Mesenchymal stem cell (in vitro differentiated cells and primary cell): ENCODE measurements around the gene USE1.

Source experiments
- DNase-seq: peaks from one replicate; pipeline ENCODE4 v3.0.0-alpha.2; 2013
- H2AFZ ChIP-seq: one replicate; pipeline ENCODE4 v1.6.1; 2013; ENCODE audit warnings: low read depth, mild to moderate bottlenecking, control low read depth, inconsistent platforms, low read length, moderate library complexity
- H2AK5ac ChIP-seq: 2 replicates; pipeline ENCODE4 v1.6.1; 2013; ENCODE audit warnings: low read length, moderate library complexity, mild to moderate bottlenecking, inconsistent platforms; ENCODE audit not compliant: severe bottlenecking
- H2BK120ac ChIP-seq: one replicate; pipeline ENCODE4 v1.6.1; 2013; ENCODE audit warnings: low read depth, mild to moderate bottlenecking, inconsistent platforms, low read length, moderate library complexity
- H2BK12ac ChIP-seq, 2 experiments: one replicate each; pipeline ENCODE4 v1.6.1; 2013; ENCODE audit warnings: inconsistent platforms in 2 of 2, low read length in 2 of 2, mild to moderate bottlenecking in 2 of 2, moderate library complexity in 2 of 2, control low read depth in 1 of 2
- H2BK15ac ChIP-seq: one replicate; pipeline ENCODE4 v1.6.1; 2013; ENCODE audit warnings: mild to moderate bottlenecking, low read depth, inconsistent platforms; ENCODE audit not compliant: poor library complexity, severe bottlenecking
- H2BK5ac ChIP-seq: 2 replicates; pipeline ENCODE4 v1.6.1; 2013; ENCODE audit warnings: low read depth, mild to moderate bottlenecking, low read length, control low read depth, inconsistent platforms; ENCODE audit not compliant: poor library complexity, severe bottlenecking
- H3K14ac ChIP-seq, 2 experiments: one replicate each; pipeline ENCODE4 v1.6.1; 2013; ENCODE audit warnings: inconsistent platforms in 2 of 2, low read length in 2 of 2, control low read depth in 1 of 2, mild to moderate bottlenecking in 1 of 2, moderate library complexity in 1 of 2
- H3K18ac ChIP-seq, 2 experiments: one replicate each; pipeline ENCODE4 v1.6.1; 2013; ENCODE audit warnings: inconsistent platforms in 2 of 2, low read length in 2 of 2, control low read depth in 1 of 2, low read depth in 1 of 2, mild to moderate bottlenecking in 1 of 2
- H3K23ac ChIP-seq, 2 experiments: one replicate each; pipeline ENCODE4 v1.6.1; 2013; ENCODE audit warnings: inconsistent platforms in 2 of 2, low read length in 2 of 2, mild to moderate bottlenecking in 2 of 2, moderate library complexity in 2 of 2, control low read depth in 1 of 2
- H3K27ac ChIP-seq: 2 replicates; pipeline ENCODE4 v1.5.1; 2013; ENCODE audit warnings: mild to moderate bottlenecking, moderate library complexity, low read length, control low read depth, inconsistent platforms; ENCODE audit not compliant: poor library complexity, severe bottlenecking
- H3K27me3 ChIP-seq, 2 experiments: 2 replicates each; pipeline versions ENCODE4 v1.6.1 to v1.7.0; 2013; ENCODE audit warnings: low read length in 2 of 2, mild to moderate bottlenecking in 2 of 2, moderate library complexity in 2 of 2, control low read depth in 1 of 2, inconsistent platforms in 1 of 2; ENCODE audit not compliant: control insufficient read depth in 1 of 2, insufficient read depth in 1 of 2
- H3K36me3 ChIP-seq, 2 experiments: 2 replicates each; pipeline versions ENCODE4 v1.6.1 to v1.7.0; 2013; ENCODE audit warnings: low read length in 2 of 2, control low read depth in 1 of 2, inconsistent platforms in 1 of 2, low read depth in 1 of 2, mild to moderate bottlenecking in 1 of 2; ENCODE audit not compliant: insufficient read depth in 2 of 2, control insufficient read depth in 1 of 2
- H3K4ac ChIP-seq, 2 experiments: one replicate each; pipeline ENCODE4 v1.6.1; 2013; ENCODE audit warnings: inconsistent platforms in 2 of 2, low read length in 2 of 2, mild to moderate bottlenecking in 2 of 2, moderate library complexity in 2 of 2, control low read depth in 1 of 2, low read depth in 1 of 2
- H3K4me1 ChIP-seq: 2 replicates; pipeline ENCODE4 v1.6.1; 2013; ENCODE audit warnings: low read depth, low read length, control low read depth; ENCODE audit not compliant: control insufficient read depth, insufficient read depth
- H3K4me2 ChIP-seq: 2 replicates; pipeline ENCODE4 v1.6.1; 2013; ENCODE audit warnings: low read length, mild to moderate bottlenecking, inconsistent platforms; ENCODE audit not compliant: poor library complexity, severe bottlenecking
- H3K4me3 ChIP-seq, 2 experiments: 2 replicates each; pipeline versions ENCODE4 v1.5.1 to v1.7.0; 2013; ENCODE audit warnings: low read length in 2 of 2, mild to moderate bottlenecking in 2 of 2, control low read depth in 1 of 2, low read depth in 1 of 2; ENCODE audit not compliant: insufficient read depth in 1 of 2
- H3K79me1 ChIP-seq: replicated peaks from 2 replicates; pipeline ENCODE4 v1.6.1; 2013; ENCODE audit warnings: mild to moderate bottlenecking, control low read depth, low read length, inconsistent platforms; ENCODE audit not compliant: poor library complexity, severe bottlenecking
- H3K9ac ChIP-seq: 2 replicates; pipeline ENCODE4 v1.7.0; 2013; ENCODE audit warnings: mild to moderate bottlenecking, low read length, moderate library complexity
- H3K9me3 ChIP-seq: 2 replicates; pipeline ENCODE4 v1.7.0; 2013; ENCODE audit warnings: mild to moderate bottlenecking, low read length; ENCODE audit not compliant: control insufficient read depth
- H4K8ac ChIP-seq: one replicate; pipeline ENCODE4 v1.6.1; 2013; ENCODE audit warnings: inconsistent platforms, mild to moderate bottlenecking, low read length, moderate library complexity
- H4K91ac ChIP-seq: one replicate; pipeline ENCODE4 v1.6.1; 2013; ENCODE audit warnings: mild to moderate bottlenecking, low read length, inconsistent platforms
- WGBS: methylation state at CpG from one replicate; pipeline ENCODE4 v1.1.7; 2013; ENCODE audit warnings: mixed read lengths; 5-methylcytosine and 5-hydroxymethylcytosine counted together

The USE1 gene

DNA sequence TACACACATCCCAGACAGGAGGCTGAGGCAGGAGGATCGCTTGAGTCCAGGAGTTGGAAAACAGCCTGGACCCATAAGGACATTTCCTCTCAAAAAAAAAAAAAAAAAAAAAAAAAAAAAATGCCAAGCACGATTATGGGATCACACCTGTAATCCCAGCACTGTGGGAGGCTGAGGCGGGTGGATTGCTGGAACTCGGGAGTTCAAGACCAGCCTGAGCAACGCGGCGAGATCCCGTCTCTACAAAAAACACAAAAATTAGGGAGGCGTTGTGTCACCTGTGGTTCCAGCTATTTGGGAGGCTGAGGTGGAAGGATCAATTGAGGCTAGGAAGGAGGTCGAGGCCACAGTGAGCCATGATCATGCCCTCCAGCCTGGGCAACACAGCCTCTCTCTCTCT lies 9.9 kb downstream of the USE1 start:
- no peaks in the 10 kb centered on the region for H3K27me3 ChIP-seq
- H3K18ac ChIP-seq, result no peak overlapping the region
- H3K79me1 ChIP-seq, result peaks cover 12% of the 10 kb centered on the region
- H2AK5ac ChIP-seq, result no peak overlapping the region
- H2BK15ac ChIP-seq, result no peak overlapping the region
- no peak overlapping the region for H2AFZ ChIP-seq
- H3K4me3 ChIP-seq, result no peak overlapping the region
- H3K23ac ChIP-seq, result no peak overlapping the region
- peaks cover 14 to 25% of the 10 kb centered on the region in 2 experiments for H3K36me3 ChIP-seq
- H3K9ac ChIP-seq, result no peak overlapping the region
- H3K14ac ChIP-seq, result no peak overlapping the region
- H3K9me3 ChIP-seq, result no peaks in the 10 kb centered on the region
- 93% methylated on average over 6 of the region's 10 CpGs for WGBS
- peaks cover 20% of the 10 kb centered on the region for H3K4me1 ChIP-seq
- H4K91ac ChIP-seq, result no peak overlapping the region
- H3K27ac ChIP-seq, result no peak overlapping the region
- no peak overlapping the region for H4K8ac ChIP-seq
- no peak overlapping the region for H3K4ac ChIP-seq
- no peak overlapping the region for H2BK12ac ChIP-seq
- no peak overlapping the region for H3K4me2 ChIP-seq
- no peak for DNase-seq
- no peak overlapping the region for H2BK120ac ChIP-seq
- no peak overlapping the region for H2BK5ac ChIP-seq

DNA sequence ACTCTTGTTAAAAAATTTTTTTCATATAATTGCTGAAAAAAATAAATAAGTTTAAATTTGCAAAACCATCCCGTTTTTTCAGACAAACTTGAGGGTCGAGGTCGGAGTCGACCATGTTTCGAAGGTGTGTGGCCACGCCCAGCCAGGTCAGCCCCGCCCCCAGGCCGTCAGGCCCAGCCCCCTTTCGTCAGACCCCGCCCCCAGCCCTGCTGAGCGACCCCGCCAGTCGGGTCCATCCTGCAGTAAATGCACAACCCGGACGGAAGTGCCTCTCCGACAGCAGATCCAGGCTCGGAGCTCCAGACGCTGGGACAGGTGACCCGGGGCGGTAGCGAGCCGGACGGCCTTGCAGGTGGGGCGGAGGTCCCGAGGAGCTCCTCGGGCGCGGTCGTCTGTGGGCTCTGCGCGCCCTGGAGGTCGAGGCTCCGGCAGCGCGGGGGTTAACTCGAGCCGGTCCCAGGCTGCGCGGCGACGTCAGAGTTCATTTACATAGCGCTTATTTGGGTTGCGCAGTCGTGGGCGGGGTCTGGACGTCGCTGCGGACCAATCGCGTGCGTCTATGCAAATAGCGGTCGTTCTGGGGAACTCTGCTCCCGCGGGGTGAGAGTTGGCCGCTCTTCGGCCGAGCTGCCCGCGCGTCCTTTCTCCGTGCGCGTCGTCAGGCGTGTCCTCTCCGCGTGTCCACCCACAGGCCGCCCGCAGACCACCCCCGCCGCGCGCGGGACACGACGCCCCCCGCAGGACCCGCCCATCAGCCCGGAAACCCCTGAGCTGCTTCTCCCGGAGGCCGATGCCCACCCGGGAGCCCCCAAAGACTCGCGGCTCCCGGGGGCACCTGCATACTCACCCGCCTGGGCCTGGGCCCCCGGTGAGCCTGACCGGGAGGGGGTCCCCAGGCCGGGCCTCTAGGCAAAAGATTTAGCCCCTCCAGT lies 11.1 kb downstream of the USE1 start, which contains the start of gene OCEL1:
Gene OCEL1 (plus strand): TSS at position 225 of the 932 bp plus-strand sequence. CDS start 22 bp downstream, at position 247.
- H3K14ac ChIP-seq, result peak within 1 kb of the TSS in 1 of 2 experiments; percentile 71
- peak within 1 kb of the TSS; percentile 68 for H4K8ac ChIP-seq
- H2BK12ac ChIP-seq, result peak within 1 kb of the TSS in 1 of 2 experiments; percentile 31
- peaks cover 14% of the 10 kb centered on the region for H3K4me1 ChIP-seq
- H2BK5ac ChIP-seq, result peak within 1 kb of the TSS; percentile 67
- H3K23ac ChIP-seq, result peak within 1 kb of the TSS; percentile 5 to 73
- H3K27ac ChIP-seq, result peak within 1 kb of the TSS; percentile 70
- WGBS, result under 1% methylated on average over 90 of the region's 90 CpGs
- peak within 1 kb of the TSS; percentile 84 for H2BK120ac ChIP-seq
- DNase-seq, result peak; percentile 98
- H2BK15ac ChIP-seq, result peak within 1 kb of the TSS; percentile 50
- peak within 1 kb of the TSS; percentile 72 for H2AK5ac ChIP-seq
- peak within 1 kb of the TSS; percentile 85 for H3K4me3 ChIP-seq
- H3K4me2 ChIP-seq, result peak within 1 kb of the TSS; percentile 96
- peak within 1 kb of the TSS; percentile 94 for H2AFZ ChIP-seq
- peaks cover 20 to 37% of the 10 kb centered on the region in 2 experiments for H3K36me3 ChIP-seq
- peak within 1 kb of the TSS; percentile 71 for H4K91ac ChIP-seq
- no peaks in the 10 kb centered on the region for H3K27me3 ChIP-seq
- H3K79me1 ChIP-seq, result peaks cover 18% of the 10 kb centered on the region
- H3K18ac ChIP-seq, result peak within 1 kb of the TSS; percentile 96 to 99
- H3K9me3 ChIP-seq, result no peaks in the 10 kb centered on the region
- H3K4ac ChIP-seq, result peak within 1 kb of the TSS; percentile 85 to 90
- H3K9ac ChIP-seq, result peak within 1 kb of the TSS; percentile 86

DNA sequence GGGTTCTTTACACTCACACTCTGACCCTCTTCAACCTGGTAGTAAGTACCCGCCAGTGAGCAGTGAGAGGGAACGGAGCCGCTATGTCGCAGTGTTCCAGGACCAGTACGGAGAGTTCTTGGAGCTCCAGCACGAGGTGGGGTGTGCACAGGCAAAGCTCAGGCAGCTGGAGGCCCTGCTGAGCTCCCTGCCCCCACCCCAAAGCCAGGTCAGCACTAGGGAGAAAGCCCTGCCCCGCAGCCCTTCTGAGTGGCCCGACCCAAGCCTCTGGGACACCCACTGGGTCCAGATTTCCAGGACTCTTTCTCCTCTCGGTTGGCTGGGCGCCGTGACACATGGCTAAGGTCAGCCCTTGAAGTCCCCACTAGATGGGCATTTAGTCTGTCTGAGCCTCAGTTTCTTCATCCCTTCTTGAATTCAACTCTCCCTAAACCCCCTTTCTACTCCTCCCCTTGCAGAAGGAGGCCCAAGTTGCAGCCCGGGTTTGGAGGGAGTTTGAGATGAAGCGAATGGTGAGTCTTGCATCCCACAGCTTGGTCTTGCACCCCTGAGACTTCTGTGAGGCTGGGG lies 12.7 kb downstream of the USE1 start:
- Histone ChIP-seq H2BK15ac (no peak overlapping the region), H3K27me3 (no peaks in the 10 kb centered on the region), H3K23ac (no peak overlapping the region), H4K8ac (peak overlapping the region; percentile 62), H3K14ac (no peak overlapping the region), H2BK120ac (no peak overlapping the region), H3K79me1 (peaks cover 21% of the 10 kb centered on the region), H3K9ac (no peak overlapping the region), H4K91ac (peak overlapping the region; percentile 84), H2BK5ac (no peak overlapping the region), H2AFZ (no peak overlapping the region), H3K27ac (no peak overlapping the region), H3K4me3 (no peak overlapping the region), H2AK5ac (peak overlapping the region; percentile 75), H3K9me3 (no peaks in the 10 kb centered on the region), H3K4ac (no peak overlapping the region), H2BK12ac (peak overlapping the region in 1 of 2 experiments; percentile 50), H3K4me2 (peak overlapping the region; percentile 40), H3K18ac (no peak overlapping the region), H3K4me1 (peaks cover 14% of the 10 kb centered on the region), H3K36me3 (peaks cover 34 to 52% of the 10 kb centered on the region in 2 experiments)
- 77% methylated on average over 13 of the region's 13 CpGs for WGBS
- no peak for DNase-seq

DNA sequence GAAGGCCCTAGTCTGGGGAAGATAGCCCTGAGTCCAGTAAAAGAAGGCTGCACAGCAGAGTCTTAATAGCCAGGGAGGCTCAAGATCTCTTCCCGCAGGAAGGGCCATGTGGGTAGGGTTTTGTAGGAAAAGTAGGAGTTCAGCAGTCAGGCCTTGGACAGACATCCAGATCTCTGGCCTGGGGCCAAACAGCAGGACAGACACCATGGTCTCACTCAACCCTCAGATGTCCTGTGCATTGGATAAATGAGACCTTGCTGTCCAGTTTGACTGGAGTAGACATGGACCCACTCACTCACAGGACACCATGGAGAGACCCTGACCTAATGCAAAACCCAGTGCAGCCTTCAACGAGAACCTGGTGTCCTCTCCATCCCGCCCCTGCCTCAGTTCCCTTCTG lies 14.7 kb downstream of the USE1 start:
- Histone ChIP-seq H2BK12ac (no peak overlapping the region), H2BK5ac (no peak overlapping the region), H4K8ac (no peak overlapping the region), H3K9me3 (no peaks in the 10 kb centered on the region), H3K4me2 (no peak overlapping the region), H2BK15ac (no peak overlapping the region), H3K36me3 (peaks cover 38 to 58% of the 10 kb centered on the region in 2 experiments), H3K79me1 (peaks cover 23% of the 10 kb centered on the region), H2AK5ac (no peak overlapping the region), H3K18ac (no peak overlapping the region), H3K27ac (no peak overlapping the region), H3K4ac (no peak overlapping the region), H4K91ac (no peak overlapping the region), H3K4me3 (no peak overlapping the region), H3K14ac (no peak overlapping the region), H3K23ac (no peak overlapping the region), H2AFZ (no peak overlapping the region), H3K4me1 (peaks cover 20% of the 10 kb centered on the region), H3K27me3 (no peaks in the 10 kb centered on the region), H3K9ac (no peak overlapping the region), H2BK120ac (no peak overlapping the region)
- 97% methylated on average over 3 of the region's 3 CpGs for WGBS
- DNase-seq, result no peak
